ENCODE data around the gene NME4.
"Not testable (repeated sequence)": the region's sequence is repeated elsewhere in the genome, so short reads cannot be mapped to it uniquely, and the experiment has no call there.

The NME4 gene

DNA sequence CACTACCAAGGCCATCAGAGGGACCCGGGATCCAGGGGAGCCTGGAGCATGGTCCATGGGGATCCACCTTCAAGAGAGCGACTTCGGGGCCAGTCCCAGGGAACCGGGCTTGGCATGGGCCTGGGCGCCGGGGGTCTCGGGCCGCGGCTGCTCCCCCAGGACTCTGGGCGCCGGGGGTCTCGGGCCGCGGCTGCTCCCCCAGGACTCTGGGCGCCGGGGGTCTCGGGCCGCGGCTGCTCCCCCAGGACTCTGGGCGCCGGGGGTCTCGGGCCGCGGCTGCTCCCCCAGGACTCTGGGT is 34.3 kb upstream of the NME4 start:
- not testable (repeated sequence) for H3K4me3 ChIP-seq (ENCODE audit: low read depth, low read length)

DNA sequence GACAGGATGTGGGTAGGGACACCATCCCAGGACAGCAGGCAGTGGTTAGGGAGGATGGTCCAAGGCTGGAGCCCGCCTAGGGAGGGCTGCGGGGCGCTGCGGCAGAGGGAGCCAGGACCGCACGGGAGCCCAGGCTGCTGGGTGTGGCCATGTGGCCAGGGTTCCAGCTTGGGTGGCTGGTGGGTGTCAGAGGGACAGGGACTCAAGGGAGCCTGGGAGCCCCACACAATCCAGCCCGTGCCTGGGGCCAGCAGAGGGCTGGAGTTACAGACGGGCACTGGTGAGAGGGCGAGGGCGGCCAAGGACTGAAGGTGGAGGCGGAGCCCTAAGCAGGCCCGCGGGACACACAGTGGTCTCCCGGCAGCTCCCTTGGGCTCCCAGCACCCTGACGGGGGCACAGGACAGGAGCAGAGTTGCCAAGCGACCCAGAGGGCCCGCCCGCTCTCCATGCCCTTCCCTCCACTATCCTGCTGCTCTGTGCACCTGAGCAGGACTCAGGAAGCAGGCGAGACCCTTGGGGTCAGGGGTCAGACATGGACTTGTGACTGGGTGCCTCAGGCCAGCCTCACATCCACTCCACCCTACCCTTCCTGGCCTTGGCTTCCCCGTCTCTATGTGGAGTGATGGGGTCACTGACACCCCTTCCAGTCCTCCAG is 33.8 kb upstream of the NME4 start:
- no peak overlapping the region for H3K4me3 ChIP-seq (ENCODE audit: low read depth, low read length)
- no peak for DNase-seq (ENCODE audit: low read depth)

More for the DNA sequence above, 34.3 kb upstream of the NME4 start:
- DNase-seq (ENCODE audit: low read depth), result not testable (repeated sequence)

DNA sequence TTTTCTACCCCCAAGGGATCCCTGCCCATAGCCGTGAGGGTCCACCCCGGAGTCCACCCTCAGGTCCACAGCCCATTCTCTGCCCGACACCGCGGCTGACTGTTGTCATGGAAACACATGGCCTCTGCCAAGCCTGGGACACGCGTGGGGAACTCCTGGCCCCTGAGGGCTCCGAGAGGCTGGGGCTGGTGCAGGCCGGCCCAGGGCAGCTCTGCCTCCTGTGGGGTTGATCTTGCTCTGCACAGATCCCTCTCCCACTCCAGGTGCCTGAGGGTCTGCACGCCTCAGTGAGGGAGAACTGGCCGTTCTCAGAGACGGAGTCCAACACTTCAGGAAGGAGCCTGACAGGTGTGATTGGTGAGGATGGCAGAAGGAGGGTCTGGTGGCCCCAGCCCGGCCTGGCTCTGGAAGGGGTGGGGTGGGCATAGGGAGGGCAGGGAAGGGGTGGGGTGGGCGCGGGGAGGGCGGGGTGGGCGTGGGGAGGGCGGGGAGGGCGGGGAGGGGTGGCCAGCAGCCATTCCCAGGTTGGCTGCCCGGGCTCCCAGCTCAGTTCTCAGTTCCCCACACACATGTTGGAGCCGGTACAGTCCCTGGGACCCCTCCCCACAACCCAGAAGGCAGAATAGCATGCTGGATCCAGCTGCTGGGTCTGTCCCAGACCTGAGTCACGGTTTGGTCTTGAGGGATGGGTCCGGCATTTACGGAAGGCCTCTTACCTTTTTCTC is 33.1 kb upstream of the NME4 start:
- no peak for DNase-seq (ENCODE audit: low read depth)
- H3K4me3 ChIP-seq (ENCODE audit: low read depth, low read length), result no peak overlapping the region

DNA sequence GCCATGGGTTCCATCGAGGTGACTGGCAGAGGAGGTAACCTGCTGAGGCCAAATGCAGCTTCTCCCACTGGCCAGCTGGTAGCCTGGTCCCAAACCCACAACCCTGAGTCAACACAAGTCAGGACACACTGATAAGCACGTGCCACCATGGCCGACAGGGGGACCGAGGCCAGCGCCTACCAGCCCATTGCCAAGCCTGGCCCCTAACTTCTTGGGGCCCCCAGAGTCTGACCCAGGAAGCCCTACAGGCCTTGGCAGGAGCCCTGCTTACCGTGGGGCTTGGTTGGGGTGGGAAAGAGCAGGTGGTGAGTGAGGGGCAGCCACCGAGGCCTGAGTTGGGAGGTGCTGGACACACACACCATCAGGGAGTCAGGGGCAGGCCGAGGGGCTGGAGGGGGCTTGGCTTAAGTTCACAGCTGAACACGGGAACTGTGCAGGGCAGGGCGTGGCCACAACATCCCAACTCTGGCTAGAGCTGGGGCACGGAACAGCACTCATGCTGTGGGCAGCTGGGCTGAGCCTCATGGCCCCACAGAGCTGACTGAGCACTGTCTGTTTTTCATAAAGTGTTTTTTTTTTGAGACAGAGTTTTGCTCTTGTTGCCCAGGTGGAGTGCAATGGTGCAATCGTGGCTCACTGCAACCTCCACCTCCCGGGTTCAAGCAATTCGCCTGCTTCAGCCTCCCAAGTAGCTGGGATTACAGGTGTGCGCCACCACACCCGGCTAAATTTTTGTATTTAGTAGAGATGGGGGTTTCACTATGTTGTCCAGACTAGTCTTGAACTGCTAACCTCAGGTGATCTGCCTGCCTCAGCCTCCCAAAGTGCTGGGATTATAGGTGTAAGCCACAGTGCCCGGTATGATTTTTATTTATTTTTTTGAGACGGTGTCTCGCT is 32.2 kb upstream of the NME4 start:
- H3K4me3 ChIP-seq (ENCODE audit: low read depth, low read length), result no peak overlapping the region
- DNase-seq (ENCODE audit: low read depth), result no peak

DNA sequence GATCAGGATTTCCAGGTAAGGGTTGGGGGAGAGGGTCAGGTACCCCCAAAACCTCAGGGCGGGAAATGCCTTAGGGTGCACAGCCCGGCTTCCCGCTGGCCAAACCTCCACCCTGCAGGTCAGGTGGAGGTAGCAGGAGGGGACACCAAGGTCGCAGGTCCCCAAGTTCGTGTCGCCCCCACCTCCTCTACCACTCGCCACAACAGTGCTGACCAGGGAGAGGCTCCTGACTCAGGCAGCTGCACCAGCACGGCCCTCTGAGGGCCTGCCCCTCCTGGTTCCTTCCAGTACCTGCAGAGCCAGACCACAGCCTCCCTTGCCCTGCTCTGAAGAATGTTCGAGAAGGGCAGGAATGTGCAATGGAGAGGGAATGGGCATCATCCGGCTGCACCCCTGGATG is 30.5 kb upstream of the NME4 start:
- no peak overlapping the region for H3K4me3 ChIP-seq (ENCODE audit: low read depth, low read length)
- no peak for DNase-seq (ENCODE audit: low read depth)

DNA sequence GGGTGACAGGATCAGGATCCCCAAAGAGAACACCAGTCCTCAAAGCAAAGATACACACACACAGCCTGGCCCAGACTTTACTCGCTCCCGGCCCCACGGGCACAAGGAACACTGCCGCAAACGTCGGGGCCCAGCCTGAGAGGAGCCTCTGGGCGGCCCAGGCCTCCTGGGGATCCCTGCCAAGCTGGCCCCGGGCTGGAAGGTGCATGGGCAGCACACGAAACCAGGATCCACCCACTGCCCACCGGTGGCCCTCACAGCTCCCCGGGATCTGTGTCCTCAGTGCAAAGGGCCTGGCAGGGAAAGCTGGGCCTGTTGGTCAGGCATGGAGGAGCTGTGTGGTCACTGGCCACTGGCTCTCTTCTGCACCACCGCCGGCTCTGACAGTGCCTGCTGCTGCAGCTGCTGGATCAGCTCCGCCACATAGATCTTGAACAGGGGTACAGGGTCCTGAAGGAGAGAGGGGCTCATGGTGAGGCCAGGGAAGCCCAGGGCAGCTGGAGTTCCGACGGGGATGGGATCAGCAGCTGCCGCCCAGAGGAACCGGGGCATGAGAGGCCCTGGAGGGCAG is 29.6 kb upstream of the NME4 start:
- no peak overlapping the region for H3K4me3 ChIP-seq (ENCODE audit: low read depth, low read length)
- no peak for DNase-seq (ENCODE audit: low read depth)

DNA sequence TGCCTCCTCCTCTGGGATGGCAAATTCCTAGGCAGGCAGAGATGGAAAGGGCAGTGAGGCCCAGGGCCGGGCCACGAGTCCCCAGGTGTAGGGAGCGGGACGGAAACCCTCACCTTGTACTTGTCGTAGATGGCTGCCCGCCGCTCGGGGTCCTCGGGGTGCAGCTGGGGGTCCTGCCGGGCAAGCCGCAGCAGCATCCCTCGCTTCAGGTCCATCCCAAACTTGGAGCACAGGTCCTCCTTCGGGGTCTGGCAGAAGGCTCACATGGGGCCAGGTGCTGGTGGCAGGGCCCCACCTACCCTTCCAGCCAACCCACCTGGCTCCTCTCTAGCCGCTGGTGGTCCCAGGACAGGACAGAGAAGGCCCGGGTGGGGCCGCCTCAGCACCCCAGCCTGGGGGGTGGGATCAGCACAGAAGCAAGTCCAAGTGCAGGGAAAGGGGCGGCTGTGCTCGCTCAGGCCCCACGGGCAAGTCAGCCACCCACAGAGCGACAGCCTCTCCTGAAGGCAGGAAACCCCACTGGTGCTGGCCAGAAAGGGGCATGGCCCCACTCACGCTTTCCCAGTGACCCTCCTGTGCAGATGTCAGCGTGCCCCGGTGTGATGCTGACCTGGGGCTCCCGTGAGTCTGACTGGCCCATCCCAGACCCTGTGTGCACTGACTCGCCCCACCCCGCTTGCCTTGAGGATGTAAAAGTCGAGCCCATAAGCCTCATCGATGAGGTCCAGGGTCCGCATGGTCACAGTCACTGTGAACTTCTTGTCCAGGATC is 28.4 kb upstream of the NME4 start:
- no peak for DNase-seq (ENCODE audit: low read depth)
- no peak overlapping the region for H3K4me3 ChIP-seq (ENCODE audit: low read depth, low read length)

DNA sequence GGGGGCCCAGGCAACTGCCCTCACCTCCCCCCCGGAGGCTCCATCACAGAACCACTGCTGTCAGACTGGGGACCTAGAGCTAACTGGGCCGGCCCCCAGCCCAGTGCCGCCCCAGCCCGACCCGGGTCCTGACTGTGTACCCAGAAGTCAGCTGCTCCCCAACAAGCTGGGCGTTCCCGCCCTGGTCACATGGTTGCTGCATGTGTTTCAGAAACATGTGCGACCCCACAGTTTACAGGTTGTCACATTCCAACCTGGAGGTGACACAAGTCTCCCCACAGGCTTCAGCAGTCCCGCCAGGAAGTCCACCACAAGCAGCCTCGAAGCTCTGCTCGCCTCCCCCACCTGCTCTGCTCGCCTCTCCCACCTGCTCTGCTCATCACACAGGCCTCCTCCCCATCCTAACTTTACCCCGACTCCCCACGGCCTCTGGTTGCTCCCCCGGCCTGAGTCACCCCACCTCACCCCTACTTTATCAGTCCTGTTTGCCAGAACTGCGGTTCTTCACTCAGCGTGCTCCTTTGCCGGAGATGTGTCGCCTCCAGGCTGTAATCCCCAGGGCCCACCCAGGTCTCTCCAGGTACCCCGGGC is 27.6 kb upstream of the NME4 start:
- no peak for DNase-seq (ENCODE audit: low read depth)
- peak overlapping the region; percentile 41 for H3K4me3 ChIP-seq (ENCODE audit: low read depth, low read length)

DNA sequence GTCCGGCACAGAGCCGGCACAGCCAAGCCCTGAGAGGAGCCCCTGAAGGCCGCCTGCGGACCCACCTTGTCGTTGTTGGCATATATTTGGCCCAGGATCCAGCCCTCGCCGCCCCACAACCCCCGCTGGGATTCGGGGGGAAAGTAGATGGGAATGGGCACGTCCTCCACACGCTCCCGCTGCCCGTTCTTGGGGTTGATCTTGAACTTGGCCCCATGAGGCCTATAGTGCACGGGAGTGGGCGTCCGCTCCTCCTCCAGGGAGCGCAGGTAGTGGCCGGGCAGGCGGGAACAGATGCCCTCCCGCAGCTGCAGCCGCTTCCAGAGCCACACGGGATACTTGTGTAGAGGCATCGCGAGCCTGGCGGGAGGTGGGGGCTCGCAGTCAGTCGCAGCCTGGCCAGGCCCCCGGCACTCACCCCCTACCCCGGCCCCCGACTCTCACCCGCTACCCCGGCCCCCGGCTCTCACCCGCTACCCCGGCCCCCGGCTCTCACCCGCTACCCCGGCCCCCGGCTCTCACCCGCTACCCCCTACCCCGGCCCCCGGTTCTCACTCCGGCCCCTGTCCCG is 27.0 kb upstream of the NME4 start:
- DNase-seq (ENCODE audit: low read depth), result no peak
- H3K4me3 ChIP-seq (ENCODE audit: low read depth, low read length), result peak overlapping the region; percentile 41

DNA sequence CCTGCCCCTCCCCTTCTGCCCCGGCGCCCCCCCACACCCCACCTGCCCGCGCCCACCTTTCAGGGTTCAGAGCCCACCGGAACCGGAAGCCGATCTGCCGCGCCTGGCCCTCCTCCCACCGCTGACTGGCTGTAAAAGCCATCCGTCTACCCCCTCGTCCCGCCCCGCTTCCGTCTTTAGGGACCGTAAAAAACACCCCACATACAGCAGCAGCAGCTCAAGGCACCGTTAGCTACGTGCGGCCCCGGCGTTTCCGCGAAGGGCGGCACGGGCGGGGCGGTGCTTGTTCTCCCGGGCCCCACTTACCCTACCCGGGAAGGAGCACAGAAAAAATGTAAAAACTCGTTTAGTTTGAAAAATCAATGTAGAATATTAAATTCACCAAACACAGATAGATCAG is 26.6 kb upstream of the NME4 start, which contains the start of gene MRPL28:
MRPL28 (minus strand) TSS at position 96 of the 400 bp plus-strand sequence. CDS start 320 bp downstream, outside the sequence.
- H3K4me3 ChIP-seq (ENCODE audit: low read depth, low read length), result peak within 1 kb of the TSS; percentile 41
- peak; percentile 82 for DNase-seq (ENCODE audit: low read depth)

DNA sequence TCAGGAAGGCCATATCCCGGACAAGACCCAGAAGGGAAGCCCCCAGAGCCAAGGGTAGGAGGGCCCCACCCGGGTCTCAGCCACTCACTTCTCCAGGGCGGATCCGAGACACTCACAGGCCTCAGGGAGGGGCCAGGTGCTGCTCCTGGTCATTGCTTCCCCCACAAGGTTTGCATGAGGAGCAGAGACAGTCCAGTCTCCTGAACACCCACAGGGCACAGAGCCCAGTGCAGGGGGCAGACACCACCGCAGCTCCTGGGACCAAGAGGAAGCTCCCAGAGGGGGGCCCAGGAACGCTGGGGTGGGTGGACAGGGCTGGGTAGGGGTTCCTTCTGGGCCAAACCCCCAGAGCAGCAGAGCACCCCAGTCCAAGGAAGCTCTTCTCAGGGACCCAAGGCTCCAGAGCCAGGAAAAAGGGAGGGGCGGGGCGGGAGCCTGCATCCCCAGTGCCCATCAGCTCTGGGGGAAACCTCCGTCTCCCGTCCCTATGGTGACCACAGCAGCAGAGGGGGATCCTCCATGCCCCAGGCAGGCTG is 26.0 kb upstream of the NME4 start:
- DNase-seq (ENCODE audit: low read depth), result no peak
- H3K4me3 ChIP-seq (ENCODE audit: low read depth, low read length), result no peak overlapping the region

DNA sequence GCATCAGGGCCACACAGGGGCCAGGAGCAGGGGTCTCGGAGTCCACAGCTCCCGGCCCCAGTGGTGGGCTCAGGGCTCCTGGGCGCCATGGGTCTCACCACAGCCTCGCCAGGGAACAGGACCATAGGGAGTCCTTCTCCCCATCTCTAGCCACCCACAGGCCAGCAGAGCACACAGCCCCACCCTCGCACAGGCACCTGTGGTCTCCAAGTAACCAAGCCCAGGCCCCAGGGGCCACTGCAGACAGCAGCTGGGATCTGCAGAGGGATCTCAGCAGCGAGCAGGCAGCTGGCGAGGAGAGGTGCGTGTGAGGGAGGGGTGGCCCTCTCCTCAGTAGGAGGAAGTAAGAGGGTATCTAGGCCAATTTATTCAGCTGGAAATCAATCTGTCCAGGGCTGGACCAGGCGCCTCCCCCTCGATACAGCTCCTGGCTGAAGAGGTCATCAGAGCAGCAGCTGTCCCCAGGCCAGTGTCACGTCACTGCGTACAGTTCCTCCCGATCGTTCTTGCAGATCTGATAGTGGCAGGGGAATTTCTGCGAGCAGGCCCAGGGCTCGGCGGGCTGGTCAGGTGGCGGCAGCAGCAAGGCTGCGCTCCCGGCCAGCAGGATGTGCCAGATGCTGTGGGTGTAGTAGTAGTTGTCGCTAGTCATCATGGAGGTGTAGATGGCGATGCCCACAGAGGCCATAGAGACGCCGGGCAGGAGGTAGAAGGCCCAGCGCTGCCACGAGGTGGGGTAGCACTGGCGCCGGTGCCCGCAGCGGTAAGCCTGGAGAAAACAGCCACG is 25.3 kb upstream of the NME4 start:
- DNase-seq (ENCODE audit: low read depth), result no peak
- H3K4me3 ChIP-seq (ENCODE audit: low read depth, low read length), result no peak overlapping the region

DNA sequence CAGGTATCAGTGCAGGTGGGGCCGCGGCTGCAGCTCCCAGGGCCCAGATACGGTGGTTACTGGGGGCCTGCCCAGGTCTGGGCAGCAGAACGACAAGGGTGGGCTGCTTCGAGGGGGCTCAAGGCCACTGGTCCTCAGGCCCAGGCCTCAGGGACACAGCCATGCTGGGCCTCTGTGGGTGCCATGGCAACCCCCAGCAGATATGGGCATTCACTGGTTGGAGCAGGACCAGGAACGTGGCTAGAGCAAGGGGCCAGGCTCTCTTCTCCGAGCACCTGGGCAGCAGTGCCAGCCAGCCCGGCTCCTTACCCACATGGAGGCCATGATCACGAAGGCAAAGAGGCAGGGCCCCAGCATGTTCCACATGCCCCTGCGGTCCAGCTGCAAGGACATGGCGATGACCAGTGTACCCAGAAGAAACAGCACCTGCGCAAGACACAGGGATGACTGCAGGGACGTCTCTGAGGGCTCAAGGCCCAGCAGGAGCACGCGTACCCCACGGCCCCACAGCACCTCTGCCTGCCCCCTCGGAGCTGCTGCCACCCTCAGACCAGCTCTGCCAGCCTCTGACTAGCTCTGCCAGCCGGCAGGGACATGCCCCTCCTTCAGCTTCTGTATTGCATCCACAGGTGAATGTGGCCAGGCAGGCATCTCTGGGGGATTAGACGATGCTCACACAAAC is 24.6 kb upstream of the NME4 start:
- DNase-seq (ENCODE audit: low read depth), result no peak

DNA sequence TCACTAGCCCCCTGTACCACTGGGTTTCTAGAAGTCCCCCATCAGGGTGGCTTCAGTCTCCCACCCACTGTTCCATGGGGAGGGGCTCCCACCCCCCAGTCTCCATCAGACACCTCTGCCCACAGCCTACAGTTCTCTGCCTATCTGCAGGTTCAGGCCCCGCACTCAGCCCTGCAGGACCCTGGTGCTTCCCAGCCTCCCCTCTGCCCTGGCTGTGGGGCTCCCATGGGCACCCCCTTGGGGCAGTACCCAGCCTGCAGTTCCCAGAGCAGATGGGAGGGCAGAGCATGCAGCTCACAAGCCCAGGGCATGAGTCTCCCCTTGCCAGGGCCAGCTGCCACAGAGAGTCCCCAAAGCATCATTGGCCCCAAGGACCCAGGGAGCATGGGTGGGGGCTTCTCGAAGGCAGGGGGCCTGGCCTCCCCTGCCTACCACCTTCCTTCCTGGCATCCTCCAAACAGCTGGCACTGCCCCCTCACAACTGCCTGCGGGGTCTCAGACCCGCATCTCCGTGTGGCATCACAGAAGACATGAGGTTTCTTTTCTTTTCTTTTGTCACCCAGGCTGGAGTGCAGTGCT is 23.9 kb upstream of the NME4 start:
- no peak overlapping the region for H3K4me3 ChIP-seq (ENCODE audit: low read depth, low read length)
- no peak for DNase-seq (ENCODE audit: low read depth)

More for the DNA sequence above, 24.6 kb upstream of the NME4 start:
- H3K4me3 ChIP-seq (ENCODE audit: low read depth, low read length), result no peak overlapping the region

DNA sequence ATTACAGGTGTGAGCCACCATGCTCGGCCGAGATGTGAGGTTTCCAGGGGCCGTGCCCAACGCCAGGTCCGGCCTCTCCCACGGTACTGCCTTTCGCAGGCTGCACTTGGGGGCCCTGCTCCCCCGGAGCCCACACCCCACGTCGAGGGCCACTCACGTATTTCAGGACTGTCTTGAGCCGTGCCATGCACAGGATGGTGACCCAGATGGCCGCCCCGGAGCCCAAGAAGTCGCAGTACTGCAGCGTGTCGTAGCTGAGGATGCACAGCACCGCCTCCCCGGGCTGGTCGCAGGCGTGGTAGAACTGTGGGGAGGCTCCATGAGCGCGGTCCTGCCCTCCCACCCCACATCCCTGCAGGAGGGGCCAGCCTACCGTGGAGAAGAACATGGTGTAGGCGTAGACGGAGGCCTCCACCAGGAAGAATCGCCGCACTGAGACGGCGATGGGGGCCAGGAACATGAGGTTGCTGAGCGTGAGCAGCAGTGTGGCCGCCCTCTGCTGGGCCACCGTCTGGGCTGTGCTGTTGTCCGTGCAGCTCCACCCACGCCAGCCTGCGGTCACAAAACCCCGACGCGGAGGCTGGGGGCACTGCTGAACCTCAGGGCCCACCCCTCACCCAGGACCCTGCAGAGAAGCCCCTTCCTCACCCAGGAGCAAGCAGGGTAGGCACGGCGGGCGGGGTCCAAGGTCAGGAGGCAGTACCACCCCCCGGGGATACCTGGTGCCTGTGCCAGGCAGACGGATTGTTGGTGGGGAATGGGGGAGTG is 23.0 kb upstream of the NME4 start:
- no peak for DNase-seq (ENCODE audit: low read depth)
- no peak overlapping the region for H3K4me3 ChIP-seq (ENCODE audit: low read depth, low read length)

DNA sequence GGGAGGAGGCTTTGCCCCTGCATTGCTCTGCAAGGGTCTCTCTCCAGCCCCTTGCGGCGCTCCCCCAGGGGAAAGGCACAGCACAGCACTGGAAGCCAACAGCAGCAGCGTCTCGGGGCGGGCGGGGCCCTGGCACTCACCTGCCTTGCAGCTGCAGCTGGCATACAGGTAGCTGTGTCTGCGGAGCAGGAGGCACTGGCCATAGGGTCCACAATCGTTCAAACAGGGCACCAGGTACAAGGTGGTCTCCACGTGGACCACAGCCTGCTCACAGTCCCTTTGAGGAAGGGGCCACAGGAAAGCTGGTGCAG is 22.4 kb upstream of the NME4 start:
- DNase-seq (ENCODE audit: low read depth), result no peak
- no peak overlapping the region for H3K4me3 ChIP-seq (ENCODE audit: low read depth, low read length)
